ENCODE measurements around the gene PADI2. TPM values are rescaled to one million over a fixed set of nuclear protein-coding genes. Genes with fewer than 3 reads are reported as not detected.

PADI2 gene
- total and polyA plus RNA-seq, 2 donors (not counting 3 experiments of a cell fraction or from before 2014, with no cell fraction given), result not detected

- ChIA-PET POLR2A (no interaction called here), CTCF (interaction anchor here (1.4 kb wide), 1 partner anchor 80 kb away, joined by 5 read pairs; no protein-coding TSS in a partner anchor)
- no peak for TF ChIP-seq FOS (IDR thresholded peaks at IDR 0.05; ENCODE audit: borderline replicate concordance, insufficient read depth, low read length)
- no peak for TF ChIP-seq POLR2A (IDR thresholded peaks at IDR 0.05; ENCODE audit: low read depth, low read length)
- TF ChIP-seq POLR2AphosphoS5 (IDR thresholded peaks at IDR 0.05; ENCODE audit: insufficient read depth, low read depth, low read length), result no peak
- no peak for TF ChIP-seq JUN (IDR thresholded peaks at IDR 0.05; ENCODE audit: borderline replicate concordance, insufficient read depth, insufficient read length, low read depth)
- TF ChIP-seq GATA2 (IDR thresholded peaks at IDR 0.05; ENCODE audit: insufficient read depth, insufficient read length, low read depth, low read length), result no peak
- TF ChIP-seq MYC (IDR thresholded peaks at IDR 0.05; ENCODE audit: low read depth, low read length), result no peak
- no peak for TF ChIP-seq EZH2 (IDR thresholded peaks at IDR 0.05; ENCODE audit: borderline replicate concordance, low read depth, low read length, severe bottlenecking)
- no peaks in the 10 kb centered on the region for H3K4me1 ChIP-seq (ENCODE audit: control insufficient read depth, extremely low read depth, insufficient read depth, low read length)
- FAIRE-seq (no peak), DNase-seq (ENCODE audit: low read depth, low spot score) (no peak)
- H3K27ac ChIP-seq (ENCODE audit: insufficient read depth, low read depth, low read length), result no peak overlapping the region
- H3K36me3 ChIP-seq (ENCODE audit: control insufficient read depth in 2 of 2, extremely low read depth in 1 of 2, insufficient read depth in 2 of 2, low read length in 2 of 2), result peaks cover 8 to 10% of the 10 kb centered on the region in 2 experiments
- H3K9ac ChIP-seq (replicated peaks; ENCODE audit: extremely low read depth, insufficient read depth, low read length), result no peak overlapping the region
- H3K9me3 ChIP-seq (replicated peaks; ENCODE audit: control insufficient read depth, insufficient read depth, low read length), result no peaks in the 10 kb centered on the region
- H4K20me1 ChIP-seq (replicated peaks; ENCODE audit: control insufficient read depth, extremely low read depth, insufficient read depth, low read length), result no peaks in the 10 kb centered on the region
- BruUV-seq (replicated peaks), result no TSS peak
- intact Hi-C loops (cut with micrococcal nuclease) (no loop called here), dilution Hi-C loops (cut with MboI; ENCODE audit: extremely low pct_ligation_motif_present, low sequenced_read_pairs) (no loop called here)
- no peaks in the 10 kb centered on the region for H3K9me1 ChIP-seq (replicated peaks; ENCODE audit: control insufficient read depth, extremely low read depth, insufficient read depth, low read length)
- no peak overlapping the region for H3K4me2 ChIP-seq (ENCODE audit: insufficient read depth, low read length)
- H3K79me2 ChIP-seq (ENCODE audit: control insufficient read depth, insufficient read depth, low read length), result peaks cover 9% of the 10 kb centered on the region
- no peak overlapping the region for H3K4me3 ChIP-seq (replicated peaks in 1 of 3; ENCODE audit: insufficient read depth in 1 of 3, low read depth in 1 of 3, low read length in 3 of 3)
- no peak overlapping the region for H2AFZ ChIP-seq (ENCODE audit: low read depth, low read length)
- H3K27me3 ChIP-seq (ENCODE audit: control insufficient read depth in 2 of 2, insufficient read depth in 2 of 2, low read length in 2 of 2), result no peaks in the 10 kb centered on the region
These were observed 79.1 kb downstream of the PADI2 start for GRCh38 chr1:17040135-17040534.

GRCh38 chr1:17039522-17039921 is 79.7 kb downstream of the PADI2 start:
- Histone ChIP-seq H3K4me3 (replicated peaks in 1 of 3; ENCODE audit: insufficient read depth in 1 of 3, low read depth in 1 of 3, low read length in 3 of 3) (no peak overlapping the region), H3K9ac (replicated peaks; ENCODE audit: extremely low read depth, insufficient read depth, low read length) (no peak overlapping the region), H3K4me2 (ENCODE audit: insufficient read depth, low read length) (no peak overlapping the region), H3K27me3 (ENCODE audit: control insufficient read depth in 2 of 2, insufficient read depth in 2 of 2, low read length in 2 of 2) (no peaks in the 10 kb centered on the region), H4K20me1 (replicated peaks; ENCODE audit: control insufficient read depth, extremely low read depth, insufficient read depth, low read length) (no peaks in the 10 kb centered on the region), H3K79me2 (ENCODE audit: control insufficient read depth, insufficient read depth, low read length) (peaks cover 6% of the 10 kb centered on the region), H3K9me3 (replicated peaks; ENCODE audit: control insufficient read depth, insufficient read depth, low read length) (no peaks in the 10 kb centered on the region), H3K9me1 (replicated peaks; ENCODE audit: control insufficient read depth, extremely low read depth, insufficient read depth, low read length) (no peaks in the 10 kb centered on the region), H2AFZ (ENCODE audit: low read depth, low read length) (no peak overlapping the region), H3K27ac (ENCODE audit: insufficient read depth, low read depth, low read length) (no peak overlapping the region), H3K36me3 (ENCODE audit: control insufficient read depth in 2 of 2, extremely low read depth in 1 of 2, insufficient read depth in 2 of 2, low read length in 2 of 2) (peaks cover 4 to 8% of the 10 kb centered on the region in 2 experiments), H3K4me1 (ENCODE audit: control insufficient read depth, extremely low read depth, insufficient read depth, low read length) (no peaks in the 10 kb centered on the region)
- intact Hi-C loops (cut with micrococcal nuclease), result no loop called here
- DNase-seq (ENCODE audit: low read depth, low spot score) (no peak), FAIRE-seq (no peak)
- dilution Hi-C loops (cut with MboI; ENCODE audit: extremely low pct_ligation_motif_present, low sequenced_read_pairs), result no loop called here
- POLR2A ChIA-PET, result no interaction called here
- CTCF ChIA-PET, result no interaction called here
- BruUV-seq (replicated peaks), result no TSS peak
- no peak for TF ChIP-seq POLR2A (IDR thresholded peaks at IDR 0.05; ENCODE audit: low read depth, low read length)
- no peak for TF ChIP-seq FOS (IDR thresholded peaks at IDR 0.05; ENCODE audit: borderline replicate concordance, insufficient read depth, low read length)
- TF ChIP-seq JUN (IDR thresholded peaks at IDR 0.05; ENCODE audit: borderline replicate concordance, insufficient read depth, insufficient read length, low read depth), result no peak
- TF ChIP-seq POLR2AphosphoS5 (IDR thresholded peaks at IDR 0.05; ENCODE audit: insufficient read depth, low read depth, low read length), result no peak
- TF ChIP-seq MYC (IDR thresholded peaks at IDR 0.05; ENCODE audit: low read depth, low read length), result no peak
- no peak for TF ChIP-seq MAX (IDR thresholded peaks at IDR 0.05; ENCODE audit: insufficient read depth, insufficient read length)
- TF ChIP-seq GATA2 (IDR thresholded peaks at IDR 0.05; ENCODE audit: insufficient read depth, insufficient read length, low read depth, low read length), result no peak
- no peak for TF ChIP-seq CTCF (IDR thresholded peaks at IDR 0.05; ENCODE audit: extremely low read depth in 1 of 2, insufficient read depth in 1 of 2, low read depth in 1 of 2, low read length in 2 of 2)
- no peak for TF ChIP-seq EZH2 (IDR thresholded peaks at IDR 0.05; ENCODE audit: borderline replicate concordance, low read depth, low read length, severe bottlenecking)
